ENCODE results near the gene DNAJB9. TPM values are rescaled to one million over a fixed set of nuclear protein-coding genes. Genes with fewer than 3 reads are reported as not detected.

Gene DNAJB9
- total and polyA plus RNA-seq, 2 of the 13 experiments (the other 11 are each of a cell fraction or from before 2014, with no cell fraction given) = 8.6 to 16.4 TPM

GRCh38 chr7:108580298-108580697 lies 10.6 kb downstream of the DNAJB9 start:
- Histone ChIP-seq H3K9ac (ENCODE audit: insufficient read depth, low read depth, low read length) (no peak overlapping the region), H3K4me2 (ENCODE audit: low read depth, low read length) (no peak overlapping the region), H3K4me1 (ENCODE audit: insufficient read depth, low read length) (peaks cover 16% of the 10 kb centered on the region), H3K27me3 (ENCODE audit: control insufficient read depth in 1 of 2, insufficient read depth in 2 of 2, low read length in 2 of 2) (no peaks in the 10 kb centered on the region), H3K36me3 (replicated peaks in 1 of 2; ENCODE audit: control insufficient read depth in 1 of 2, insufficient read depth in 2 of 2, low read length in 2 of 2) (peaks cover 0 to under 1% of the 10 kb centered on the region in 2 experiments; a peak in 1 of 5 replicates), H3K27ac (ENCODE audit: extremely low read length, insufficient read depth, low read length) (no peak overlapping the region), H4K20me1 (ENCODE audit: insufficient read depth, low read length) (no peaks in the 10 kb centered on the region), H3K4me3 (replicated peaks in 1 of 3; ENCODE audit: insufficient read depth in 1 of 3, low read depth in 2 of 3, low read length in 3 of 3) (no peak overlapping the region), H3K9me3 (ENCODE audit: low read length) (no peaks in the 10 kb centered on the region), H2AFZ (ENCODE audit: low read length) (no peak overlapping the region), H3K79me2 (ENCODE audit: insufficient read depth, low read length) (no peaks in the 10 kb centered on the region)
- ATAC-seq (peak; percentile 16; the same call in 2 of the 3 replicates), FAIRE-seq (no peak), DNase-seq (ENCODE audit: low spot score) (no peak)
- in situ Hi-C loops (cut with HindIII; ENCODE audit: extremely low pct_ligation_motif_present, low pct_unique_long_range_greater_than_20kb) (no loop called here), intact Hi-C loops (cut with micrococcal nuclease; ENCODE audit: unreplicated experiment) (no loop called here)
- ChIA-PET CTCF (ENCODE audit: low intra/inter-chr PET ratio, low total read pairs) (no interaction called here), POLR2A (no interaction called here)
- BruUV-seq (replicated peaks) = no TSS peak
- TF ChIP-seq KDM3A (CRISPR knock-in tag; IDR thresholded peaks at IDR 0.05; ENCODE audit: low read depth) = no peak
- TF ChIP-seq GPN1 (CRISPR knock-in tag; IDR thresholded peaks at IDR 0.05; ENCODE audit: borderline replicate concordance) = no peak
- no peak for TF ChIP-seq ZNF614 (CRISPR knock-in tag; IDR thresholded peaks at IDR 0.05; ENCODE audit: borderline replicate concordance)
- 94% methylated on average over 1 of the region's 6 CpGs for WGBS (ENCODE audit: low lambda C conversion rate)

GRCh38 chr7:108581655-108582491 lies 12.2 kb downstream of the DNAJB9 start:
- ATAC-seq (peak; percentile 89), DNase-seq (ENCODE audit: low spot score) (peak; percentile 65), FAIRE-seq (peak; percentile 37)
- 29% methylated on average over 4 of the region's 4 CpGs for WGBS (ENCODE audit: low lambda C conversion rate)
- intact Hi-C loops (cut with micrococcal nuclease; ENCODE audit: unreplicated experiment) (no loop called here), in situ Hi-C loops (cut with HindIII; ENCODE audit: extremely low pct_ligation_motif_present, low pct_unique_long_range_greater_than_20kb) (no loop called here)
- BruUV-seq (replicated peaks) = no TSS peak
- Histone ChIP-seq H3K4me1 (ENCODE audit: insufficient read depth, low read length) (peaks cover 16% of the 10 kb centered on the region), H2AFZ (ENCODE audit: low read length) (no peak overlapping the region), H4K20me1 (ENCODE audit: insufficient read depth, low read length) (no peaks in the 10 kb centered on the region), H3K9me3 (ENCODE audit: low read length) (no peaks in the 10 kb centered on the region), H3K36me3 (replicated peaks in 1 of 2; ENCODE audit: control insufficient read depth in 1 of 2, insufficient read depth in 2 of 2, low read length in 2 of 2) (no peaks in the 10 kb centered on the region), H3K4me2 (ENCODE audit: low read depth, low read length) (peak overlapping the region; percentile 48), H3K27ac (ENCODE audit: extremely low read length, insufficient read depth, low read length) (no peak overlapping the region), H3K79me2 (ENCODE audit: insufficient read depth, low read length) (no peaks in the 10 kb centered on the region), H3K4me3 (replicated peaks in 1 of 3; ENCODE audit: insufficient read depth in 1 of 3, low read depth in 2 of 3, low read length in 3 of 3) (peak overlapping the region in 1 of 3 experiments; percentile 27; a peak in 1 of 6 replicates), H3K9ac (ENCODE audit: insufficient read depth, low read depth, low read length) (no peak overlapping the region), H3K27me3 (ENCODE audit: control insufficient read depth in 1 of 2, insufficient read depth in 2 of 2, low read length in 2 of 2) (no peaks in the 10 kb centered on the region)
- POLR2A ChIA-PET = interaction anchor here (1.0 kb wide), 1 partner anchor 12 kb away, joined by 3 read pairs; the partner anchor contains the start of genes DNAJB9 and THAP5
- CTCF ChIA-PET (ENCODE audit: low intra/inter-chr PET ratio, low total read pairs) = no interaction called here
- TF ChIP-seq, protein P1, sequence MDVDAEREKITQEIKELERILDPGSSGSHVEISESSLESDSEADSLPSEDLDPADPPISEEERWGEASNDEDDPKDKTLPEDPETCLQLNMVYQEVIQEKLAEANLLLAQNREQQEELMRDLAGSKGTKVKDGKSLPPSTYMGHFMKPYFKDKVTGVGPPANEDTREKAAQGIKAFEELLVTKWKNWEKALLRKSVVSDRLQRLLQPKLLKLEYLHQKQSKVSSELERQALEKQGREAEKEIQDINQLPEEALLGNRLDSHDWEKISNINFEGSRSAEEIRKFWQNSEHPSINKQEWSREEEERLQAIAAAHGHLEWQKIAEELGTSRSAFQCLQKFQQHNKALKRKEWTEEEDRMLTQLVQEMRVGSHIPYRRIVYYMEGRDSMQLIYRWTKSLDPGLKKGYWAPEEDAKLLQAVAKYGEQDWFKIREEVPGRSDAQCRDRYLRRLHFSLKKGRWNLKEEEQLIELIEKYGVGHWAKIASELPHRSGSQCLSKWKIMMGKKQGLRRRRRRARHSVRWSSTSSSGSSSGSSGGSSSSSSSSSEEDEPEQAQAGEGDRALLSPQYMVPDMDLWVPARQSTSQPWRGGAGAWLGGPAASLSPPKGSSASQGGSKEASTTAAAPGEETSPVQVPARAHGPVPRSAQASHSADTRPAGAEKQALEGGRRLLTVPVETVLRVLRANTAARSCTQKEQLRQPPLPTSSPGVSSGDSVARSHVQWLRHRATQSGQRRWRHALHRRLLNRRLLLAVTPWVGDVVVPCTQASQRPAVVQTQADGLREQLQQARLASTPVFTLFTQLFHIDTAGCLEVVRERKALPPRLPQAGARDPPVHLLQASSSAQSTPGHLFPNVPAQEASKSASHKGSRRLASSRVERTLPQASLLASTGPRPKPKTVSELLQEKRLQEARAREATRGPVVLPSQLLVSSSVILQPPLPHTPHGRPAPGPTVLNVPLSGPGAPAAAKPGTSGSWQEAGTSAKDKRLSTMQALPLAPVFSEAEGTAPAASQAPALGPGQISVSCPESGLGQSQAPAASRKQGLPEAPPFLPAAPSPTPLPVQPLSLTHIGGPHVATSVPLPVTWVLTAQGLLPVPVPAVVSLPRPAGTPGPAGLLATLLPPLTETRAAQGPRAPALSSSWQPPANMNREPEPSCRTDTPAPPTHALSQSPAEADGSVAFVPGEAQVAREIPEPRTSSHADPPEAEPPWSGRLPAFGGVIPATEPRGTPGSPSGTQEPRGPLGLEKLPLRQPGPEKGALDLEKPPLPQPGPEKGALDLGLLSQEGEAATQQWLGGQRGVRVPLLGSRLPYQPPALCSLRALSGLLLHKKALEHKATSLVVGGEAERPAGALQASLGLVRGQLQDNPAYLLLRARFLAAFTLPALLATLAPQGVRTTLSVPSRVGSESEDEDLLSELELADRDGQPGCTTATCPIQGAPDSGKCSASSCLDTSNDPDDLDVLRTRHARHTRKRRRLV (CRISPR knock-in tag; IDR thresholded peaks at IDR 0.05) = no peak
- TF ChIP-seq TBX2 (CRISPR knock-in tag; IDR thresholded peaks at IDR 0.05; ENCODE audit: borderline replicate concordance) (no peak), ZNF776 (CRISPR knock-in tag; IDR thresholded peaks at IDR 0.05) (no peak), GABPB1 (CRISPR knock-in tag; IDR thresholded peaks at IDR 0.05) (no peak), ZSCAN20 (CRISPR knock-in tag; IDR thresholded peaks at IDR 0.05; ENCODE audit: borderline replicate concordance) (no peak)
- TF ChIP-seq, protein P2, sequence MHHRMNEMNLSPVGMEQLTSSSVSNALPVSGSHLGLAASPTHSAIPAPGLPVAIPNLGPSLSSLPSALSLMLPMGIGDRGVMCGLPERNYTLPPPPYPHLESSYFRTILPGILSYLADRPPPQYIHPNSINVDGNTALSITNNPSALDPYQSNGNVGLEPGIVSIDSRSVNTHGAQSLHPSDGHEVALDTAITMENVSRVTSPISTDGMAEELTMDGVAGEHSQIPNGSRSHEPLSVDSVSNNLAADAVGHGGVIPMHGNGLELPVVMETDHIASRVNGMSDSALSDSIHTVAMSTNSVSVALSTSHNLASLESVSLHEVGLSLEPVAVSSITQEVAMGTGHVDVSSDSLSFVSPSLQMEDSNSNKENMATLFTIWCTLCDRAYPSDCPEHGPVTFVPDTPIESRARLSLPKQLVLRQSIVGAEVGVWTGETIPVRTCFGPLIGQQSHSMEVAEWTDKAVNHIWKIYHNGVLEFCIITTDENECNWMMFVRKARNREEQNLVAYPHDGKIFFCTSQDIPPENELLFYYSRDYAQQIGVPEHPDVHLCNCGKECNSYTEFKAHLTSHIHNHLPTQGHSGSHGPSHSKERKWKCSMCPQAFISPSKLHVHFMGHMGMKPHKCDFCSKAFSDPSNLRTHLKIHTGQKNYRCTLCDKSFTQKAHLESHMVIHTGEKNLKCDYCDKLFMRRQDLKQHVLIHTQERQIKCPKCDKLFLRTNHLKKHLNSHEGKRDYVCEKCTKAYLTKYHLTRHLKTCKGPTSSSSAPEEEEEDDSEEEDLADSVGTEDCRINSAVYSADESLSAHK (CRISPR knock-in tag; IDR thresholded peaks at IDR 0.05; ENCODE audit: borderline replicate concordance) = no peak
